Kidney (tissue), 14 donors: ENCODE results near the gene ARSI. TPM values are rescaled to one million over a fixed set of nuclear protein-coding genes. Genes with fewer than 3 reads are reported as not detected.

Source experiments
- DNase-seq, 5 donors: peaks; one replicate each; pipeline ENCODE4 v3.0.0-alpha.2; 2013 to 2020
- FAIRE-seq: peaks from 2 replicates; lab custom pipeline; 2012; peaks lifted over from hg19 to GRCh38; lab: Jason Lieb, UNC
- H3K27ac ChIP-seq, 2 donors: one replicate each; pipeline ENCODE4 v1.7.0; 2013; ENCODE audit warnings: low read depth in 2 of 2, low read length in 2 of 2, inconsistent platforms in 1 of 2
- H3K27me3 ChIP-seq: one replicate; pipeline ENCODE4 v1.7.1; 2013; ENCODE audit warnings: low read length, inconsistent platforms; ENCODE audit not compliant: control insufficient read depth, insufficient read depth
- H3K36me3 ChIP-seq, 3 donors: one replicate each; pipeline versions ENCODE4 v1.7.0 to v1.7.1; 2013; ENCODE audit warnings: low read length in 3 of 3, control low read depth in 1 of 3, inconsistent platforms in 1 of 3; ENCODE audit not compliant: insufficient read depth in 3 of 3, control insufficient read depth in 2 of 3
- H3K4me1 ChIP-seq, 3 donors: one replicate each; pipeline versions ENCODE4 v1.7.0 to v1.7.1; 2013; ENCODE audit warnings: low read length in 3 of 3, inconsistent platforms in 1 of 3, low read depth in 1 of 3; ENCODE audit not compliant: control insufficient read depth in 2 of 3, insufficient read depth in 2 of 3
- H3K4me3 ChIP-seq, 3 donors: one replicate each; pipeline versions ENCODE4 v1.7.0 to v1.8.1; 2013; ENCODE audit warnings: low read length in 3 of 3, control low read depth in 1 of 3, inconsistent platforms in 1 of 3
- H3K9ac ChIP-seq, 3 donors: one replicate each; pipeline versions ENCODE4 v1.7.0 to v1.7.1; 2013; ENCODE audit warnings: low read length in 3 of 3, control low read depth in 1 of 3, inconsistent platforms in 1 of 3
- H3K9me3 ChIP-seq, 3 donors: one replicate each; pipeline versions ENCODE4 v1.7.0 to v1.7.1; 2013; ENCODE audit warnings: low read length in 3 of 3, control low read depth in 1 of 3, inconsistent platforms in 1 of 3; ENCODE audit not compliant: control insufficient read depth in 2 of 3, insufficient read depth in 1 of 3
- intact Hi-C: fragments of 100-400 bp; cut with DNase I; formaldehyde crosslinking; loops from one replicate; pipeline ENCODE4 v1.11.1; 2022
- polyA plus RNA-seq: library from polyadenylated mRNA; stranded (reverse); fragments of 350-450 nt; fragmentation: Illumina TruSeq; extraction: RNeasy Lipid Tissue Mini Kit (QIAGEN cat#74804); gene quantifications from one replicate; pipeline ENCODE4 v1.2.3, GENCODE V29; 2014; ENCODE audit warnings: low read depth, low replicate concordance; ENCODE audit not compliant: insufficient read depth
- total RNA-seq: library from RNA; stranded (reverse); fragmentation: NEBNext Ultra II Directional; extraction: Animal tissue kit (Norgen Biotek cat#: 25700); gene quantifications from one replicate; pipeline ENCODE4 v1.2.1, GENCODE V29; 2021
- TF ChIP-seq, protein P1 (sequence below): IDR thresholded peaks from 3 replicates; pipeline ENCODE4 v1.5.1; 2012; ENCODE audit warnings: mild to moderate bottlenecking, moderate library complexity, borderline replicate concordance; ENCODE audit not compliant: insufficient read depth; ENCODE audit errors: extremely low read depth
- donor health status: control.
- donor health status: control.
- donor health status: control.
- donor health status: control.
- donor health status: control.
- donor health status: DM: yes; HTN: yes; CAD: no.
- donor health status: Normal renal cell carcinoma (clear cell type).

The ARSI gene
- total and polyA plus RNA-seq, 2 donors from 2014 or later, result 0.57 to 1.1 TPM

DNA sequence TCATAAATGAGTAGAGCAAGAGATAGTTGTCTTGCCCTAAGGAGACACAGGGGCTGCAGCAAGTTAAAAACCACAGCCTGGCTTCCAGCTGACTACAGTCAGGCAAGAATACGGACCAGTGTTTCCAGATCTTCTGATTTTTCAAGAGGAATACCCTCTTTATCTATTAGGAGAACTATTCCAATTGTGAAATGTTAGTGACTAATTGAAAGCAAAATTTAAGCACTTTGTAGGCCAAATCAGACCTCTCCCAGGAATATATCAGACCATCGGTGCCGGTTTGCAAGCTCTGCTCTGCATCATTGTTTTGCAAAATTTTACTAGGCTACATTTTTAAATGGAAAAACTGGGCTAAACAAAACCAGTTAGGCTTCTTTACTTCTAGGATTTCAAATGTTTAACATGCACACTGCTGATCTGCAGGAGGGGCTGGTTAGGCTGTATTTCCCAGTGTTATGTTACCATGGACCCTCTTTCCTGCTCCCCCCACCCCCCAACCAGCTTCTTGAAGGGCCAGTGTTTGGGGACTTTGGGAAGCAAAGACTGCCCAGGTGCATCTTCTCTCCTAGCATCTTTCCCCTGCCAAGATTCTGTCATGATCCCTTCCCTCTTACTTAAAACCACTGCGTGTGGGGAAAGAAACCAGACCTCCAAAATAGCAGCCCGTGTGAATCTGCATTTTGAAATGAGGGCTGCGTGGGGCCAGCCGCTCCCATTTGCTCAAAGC, 1.1 kb upstream of the ARSI start:
- Histone ChIP-seq H3K4me3 (no peak overlapping the region), H3K27ac (no peak overlapping the region), H3K9ac (no peak overlapping the region), H3K36me3 (no peaks in the 10 kb centered on the region), H3K4me1 (peaks cover 3 to 9% (median 5%) of the 10 kb centered on the region in 3 donors), H3K27me3 (peaks cover 3% of the 10 kb centered on the region), H3K9me3 (no peaks in the 10 kb centered on the region)
- intact Hi-C loops, result no loop called here
- FAIRE-seq (no peak), DNase-seq (peak in 4 of 5 donors; percentile 58 to 94 (median 67))
- TF ChIP-seq, protein P1, sequence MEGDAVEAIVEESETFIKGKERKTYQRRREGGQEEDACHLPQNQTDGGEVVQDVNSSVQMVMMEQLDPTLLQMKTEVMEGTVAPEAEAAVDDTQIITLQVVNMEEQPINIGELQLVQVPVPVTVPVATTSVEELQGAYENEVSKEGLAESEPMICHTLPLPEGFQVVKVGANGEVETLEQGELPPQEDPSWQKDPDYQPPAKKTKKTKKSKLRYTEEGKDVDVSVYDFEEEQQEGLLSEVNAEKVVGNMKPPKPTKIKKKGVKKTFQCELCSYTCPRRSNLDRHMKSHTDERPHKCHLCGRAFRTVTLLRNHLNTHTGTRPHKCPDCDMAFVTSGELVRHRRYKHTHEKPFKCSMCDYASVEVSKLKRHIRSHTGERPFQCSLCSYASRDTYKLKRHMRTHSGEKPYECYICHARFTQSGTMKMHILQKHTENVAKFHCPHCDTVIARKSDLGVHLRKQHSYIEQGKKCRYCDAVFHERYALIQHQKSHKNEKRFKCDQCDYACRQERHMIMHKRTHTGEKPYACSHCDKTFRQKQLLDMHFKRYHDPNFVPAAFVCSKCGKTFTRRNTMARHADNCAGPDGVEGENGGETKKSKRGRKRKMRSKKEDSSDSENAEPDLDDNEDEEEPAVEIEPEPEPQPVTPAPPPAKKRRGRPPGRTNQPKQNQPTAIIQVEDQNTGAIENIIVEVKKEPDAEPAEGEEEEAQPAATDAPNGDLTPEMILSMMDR, result no peak

DNA sequence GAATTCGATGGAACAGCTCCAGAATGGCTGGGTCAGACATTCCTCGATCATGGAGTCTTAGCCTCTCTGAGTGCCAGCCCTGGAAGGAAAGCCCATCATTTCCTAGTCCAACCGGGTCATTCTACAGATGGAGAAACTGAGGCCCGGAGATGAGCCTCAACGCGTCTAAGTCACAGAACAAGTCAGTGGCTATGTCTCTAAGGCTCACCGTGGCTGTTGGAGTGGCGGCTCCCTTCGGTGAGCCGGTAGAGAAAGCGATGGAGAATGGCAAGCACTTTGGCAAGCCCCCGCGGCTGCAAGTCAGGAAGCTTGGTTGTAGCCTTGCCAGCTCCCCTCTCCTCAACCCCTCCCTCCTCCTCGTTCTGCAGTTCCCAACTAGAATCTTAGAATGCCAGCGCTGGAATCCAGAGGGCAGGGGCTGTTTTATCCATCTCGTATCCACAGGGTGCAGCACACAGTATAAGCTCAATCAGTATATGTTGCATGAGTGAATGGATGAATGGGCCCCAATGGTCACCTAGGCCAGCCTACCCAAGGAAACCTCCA, 438 bp upstream of the ARSI start:
- peak in 2 of 5 donors; percentile 26 to 45 for DNase-seq
- FAIRE-seq, result no peak
- Histone ChIP-seq H3K9ac (no peak overlapping the region), H3K4me3 (peak overlapping the region in 1 of 3 donors; percentile 30), H3K27ac (no peak overlapping the region), H3K36me3 (no peaks in the 10 kb centered on the region), H3K4me1 (peaks cover 3 to 9% (median 5%) of the 10 kb centered on the region in 3 donors), H3K9me3 (no peaks in the 10 kb centered on the region), H3K27me3 (peaks cover 3% of the 10 kb centered on the region)
- TF ChIP-seq, protein P1, result no peak
- intact Hi-C loops, result no loop called here

DNA sequence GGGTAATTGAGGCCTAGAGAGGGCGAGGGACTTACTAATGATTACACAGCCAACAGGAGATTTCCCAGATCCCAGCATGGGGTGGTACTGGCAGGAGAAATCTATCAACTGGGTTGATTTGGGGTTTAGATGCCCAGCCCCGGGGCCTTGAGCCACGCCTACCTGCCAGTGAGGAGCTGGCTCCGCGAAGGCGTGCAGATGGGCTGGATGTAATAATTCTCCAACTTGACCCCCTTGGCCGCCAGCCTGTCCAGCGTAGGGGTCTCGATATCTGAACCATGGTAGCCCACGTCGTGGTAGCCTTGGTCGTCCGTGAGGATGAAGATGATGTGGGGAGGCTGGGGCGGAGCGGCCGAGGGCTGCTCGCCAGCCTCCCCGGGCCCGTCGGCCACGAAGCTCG, 804 bp downstream of the ARSI start:
- peaks cover 3 to 9% (median 5%) of the 10 kb centered on the region in 3 donors for H3K4me1 ChIP-seq
- no peaks in the 10 kb centered on the region for H3K9me3 ChIP-seq
- no peak overlapping the region for H3K9ac ChIP-seq
- peak overlapping the region in 1 of 3 donors; percentile 35 for H3K4me3 ChIP-seq
- DNase-seq, result no peak
- TF ChIP-seq, protein P1, result no peak
- intact Hi-C loops, result no loop called here
- H3K27ac ChIP-seq, result no peak overlapping the region
- H3K27me3 ChIP-seq, result peaks cover 3% of the 10 kb centered on the region
- H3K36me3 ChIP-seq, result no peaks in the 10 kb centered on the region
- FAIRE-seq, result no peak
